Mucosa of rectum (tissue), 2 donors: ENCODE results near the gene HIP1.
A peak's percentile ranks its signal among the peaks of the same experiment; 100 is the strongest.
"Not testable (repeated sequence)": the region's sequence is repeated elsewhere in the genome, so short reads cannot be mapped to it uniquely, and the experiment has no call there.

ENCODE experiments used
- H3K27ac ChIP-seq, 2 donors: one replicate each; pipeline ENCODE4 v1.7.0; 2013; ENCODE audit warnings: inconsistent platforms in 2 of 2, low read depth in 2 of 2, low read length in 2 of 2
- H3K27me3 ChIP-seq, 2 donors: one replicate each; pipeline ENCODE4 v1.7.0; 2013; ENCODE audit warnings: low read length in 2 of 2; ENCODE audit not compliant: control insufficient read depth in 2 of 2, insufficient read depth in 2 of 2
- H3K36me3 ChIP-seq, 2 donors: one replicate each; pipeline ENCODE4 v1.7.0; 2013; ENCODE audit warnings: low read length in 2 of 2; ENCODE audit not compliant: control insufficient read depth in 2 of 2, insufficient read depth in 2 of 2
- H3K4me1 ChIP-seq, 2 donors: one replicate each; pipeline ENCODE4 v1.7.0; 2013; ENCODE audit warnings: low read length in 2 of 2, mild to moderate bottlenecking in 1 of 2; ENCODE audit not compliant: control insufficient read depth in 2 of 2, insufficient read depth in 2 of 2
- H3K4me3 ChIP-seq, 2 donors: one replicate each; pipeline ENCODE4 v1.7.0; 2013; ENCODE audit warnings: low read length in 2 of 2
- H3K9ac ChIP-seq, 2 donors: one replicate each; pipeline ENCODE4 v1.7.0; 2013; ENCODE audit warnings: low read length in 2 of 2, low read depth in 1 of 2, mild to moderate bottlenecking in 1 of 2
- H3K9me3 ChIP-seq, 2 donors: one replicate each; pipeline ENCODE4 v1.7.0; 2013; ENCODE audit warnings: low read length in 2 of 2; ENCODE audit not compliant: control insufficient read depth in 2 of 2
- donor health status: healthy.
- donor health status: Normal muscosa, but diverticular disease.

HIP1 gene

GRCh38 chr7:75534727-75535307 lies 203.9 kb downstream of the HIP1 start:
- H3K27ac ChIP-seq, result no peak overlapping the region
- peaks cover 5 to 12% of the 10 kb centered on the region in 2 donors for H3K36me3 ChIP-seq
- H3K27me3 ChIP-seq, result no peaks in the 10 kb centered on the region

GRCh38 chr7:75533926-75534325 lies 204.8 kb downstream of the HIP1 start:
- H3K27ac ChIP-seq, result no peak overlapping the region
- H3K27me3 ChIP-seq, result no peaks in the 10 kb centered on the region
- no peak overlapping the region for H3K9ac ChIP-seq
- H3K36me3 ChIP-seq, result peaks cover 3 to 9% of the 10 kb centered on the region in 2 donors
- no peak overlapping the region for H3K4me3 ChIP-seq
- H3K4me1 ChIP-seq, result no peaks in the 10 kb centered on the region
- H3K9me3 ChIP-seq, result no peaks in the 10 kb centered on the region

More at GRCh38 chr7:75534727-75535307, 203.9 kb downstream of the HIP1 start:
- H3K4me1 ChIP-seq, result no peaks in the 10 kb centered on the region
- no peaks in the 10 kb centered on the region for H3K9me3 ChIP-seq
- no peak overlapping the region for H3K9ac ChIP-seq
- H3K4me3 ChIP-seq, result no peak overlapping the region

GRCh38 chr7:75532639-75533038 lies 206.1 kb downstream of the HIP1 start:
- H3K36me3 ChIP-seq, result peaks cover 0 to 9% of the 10 kb centered on the region in 2 donors
- no peak overlapping the region for H3K27ac ChIP-seq
- H3K4me3 ChIP-seq, result no peak overlapping the region
- H3K9me3 ChIP-seq, result no peaks in the 10 kb centered on the region
- H3K27me3 ChIP-seq, result no peaks in the 10 kb centered on the region
- no peak overlapping the region for H3K9ac ChIP-seq
- no peaks in the 10 kb centered on the region for H3K4me1 ChIP-seq

- Histone ChIP-seq H3K27ac (no peak overlapping the region), H3K36me3 (no peaks in the 10 kb centered on the region), H3K9me3 (no peaks in the 10 kb centered on the region), H3K4me3 (no peak overlapping the region), H3K9ac (no peak overlapping the region), H3K27me3 (no peaks in the 10 kb centered on the region), H3K4me1 (no peaks in the 10 kb centered on the region)
Observed at GRCh38 chr7:75531359-75531821, 207.4 kb downstream of the HIP1 start.

- H3K36me3 ChIP-seq, result peaks cover 7 to 11% of the 10 kb centered on the region in 2 donors
- H3K4me1 ChIP-seq, H3K27me3 ChIP-seq, H3K9me3 ChIP-seq: not testable (repeated sequence)
- peak overlapping the region; percentile 75 to 90 for H3K4me3 ChIP-seq
- peak overlapping the region; percentile 70 to 85 for H3K27ac ChIP-seq
- peak overlapping the region; percentile 72 to 87 for H3K9ac ChIP-seq
Observed at GRCh38 chr7:75527224-75527722, 211.5 kb downstream of the HIP1 start.

GRCh38 chr7:75521727-75522126 lies 217.0 kb downstream of the HIP1 start:
- not testable (repeated sequence) for H3K4me1 ChIP-seq, H3K27me3 ChIP-seq, H3K27ac ChIP-seq, H3K4me3 ChIP-seq, H3K9me3 ChIP-seq, H3K9ac ChIP-seq
- H3K36me3 ChIP-seq, result peaks cover 7 to 11% of the 10 kb centered on the region in 2 donors

- not testable (repeated sequence) for H3K4me1 ChIP-seq, H3K36me3 ChIP-seq, H3K9me3 ChIP-seq, H3K4me3 ChIP-seq, H3K9ac ChIP-seq, H3K27me3 ChIP-seq, H3K27ac ChIP-seq
Observed at GRCh38 chr7:75518842-75519241, 219.9 kb downstream of the HIP1 start.

GRCh38 chr7:75509033-75509432 lies 229.7 kb downstream of the HIP1 start:
- not testable (repeated sequence) for H3K9me3 ChIP-seq, H3K36me3 ChIP-seq, H3K9ac ChIP-seq, H3K27ac ChIP-seq, H3K4me1 ChIP-seq, H3K4me3 ChIP-seq, H3K27me3 ChIP-seq

GRCh38 chr7:75492020-75492419 lies 246.7 kb downstream of the HIP1 start, which contains the start of gene SPDYE5:
SPDYE5 (plus strand) TSS chr7:75492320; CDS start chr7:75494048, 1,728 bp downstream.
- H3K9me3 ChIP-seq, H3K9ac ChIP-seq, H3K27me3 ChIP-seq, H3K36me3 ChIP-seq, H3K4me3 ChIP-seq, H3K27ac ChIP-seq, H3K4me1 ChIP-seq: not testable (repeated sequence)

GRCh38 chr7:75485979-75486643 lies 252.6 kb downstream of the HIP1 start, which contains the start of gene POM121C:
POM121C (minus strand) TSS chr7:75486299; CDS start chr7:75441496, 44,803 bp downstream.
- not testable (repeated sequence) for H3K4me1 ChIP-seq
- H3K27ac ChIP-seq, result peak within 1 kb of the TSS; percentile 68 to 70

More at GRCh38 chr7:75485979-75486643, 252.6 kb downstream of the HIP1 start, which contains the start of gene POM121C:
- H3K9me3 ChIP-seq, H3K36me3 ChIP-seq, H3K27me3 ChIP-seq: not testable (repeated sequence)
- peak within 1 kb of the TSS; percentile 52 to 70 for H3K9ac ChIP-seq
- peak within 1 kb of the TSS; percentile 72 to 76 for H3K4me3 ChIP-seq
